Kidney epithelial cell (primary cell): ENCODE results near the gene CTXN3. TPM values are rescaled to one million over a fixed set of nuclear protein-coding genes. Genes with fewer than 3 reads are reported as not detected.

Experiments used
- DNase-seq: peaks from one replicate; pipeline ENCODE4 v3.0.0-alpha.2; 2010; ENCODE audit warnings: low read depth
- H3K27me3 ChIP-seq: 2 replicates; pipeline ENCODE4 v1.6.0; 2011; ENCODE audit warnings: low read length; ENCODE audit not compliant: control insufficient read depth, insufficient read depth
- H3K36me3 ChIP-seq: 2 replicates; pipeline ENCODE4 v1.5.1; 2011; ENCODE audit warnings: low read length; ENCODE audit not compliant: control insufficient read depth, insufficient read depth
- H3K4me3 ChIP-seq: 2 replicates; pipeline ENCODE4 v1.5.1; 2011; ENCODE audit warnings: low read depth, mild to moderate bottlenecking, control low read depth, low read length
- total RNA-seq: library from RNA; depleted of rRNA; stranded (reverse); fragments of >200 nt; gene quantifications from 2 replicates; pipeline ENCODE4 v1.2.3, GENCODE V29; 2015
- TF ChIP-seq, protein P1 (sequence below): IDR thresholded peaks from 2 replicates; pipeline ENCODE4 v1.5.1; 2011; ENCODE audit warnings: mild to moderate bottlenecking, moderate library complexity, low read length, control low read depth, inconsistent platforms; ENCODE audit not compliant: insufficient read depth, poor library complexity, severe bottlenecking

The CTXN3 gene
- total RNA-seq = not detected in 2 replicates

GRCh38 chr5:127649018-127649439, at the start of gene CTXN3:
CTXN3 (plus strand) TSS chr5:127649082; CDS start chr5:127657522, 8,440 bp downstream.
- TF ChIP-seq, protein P1, sequence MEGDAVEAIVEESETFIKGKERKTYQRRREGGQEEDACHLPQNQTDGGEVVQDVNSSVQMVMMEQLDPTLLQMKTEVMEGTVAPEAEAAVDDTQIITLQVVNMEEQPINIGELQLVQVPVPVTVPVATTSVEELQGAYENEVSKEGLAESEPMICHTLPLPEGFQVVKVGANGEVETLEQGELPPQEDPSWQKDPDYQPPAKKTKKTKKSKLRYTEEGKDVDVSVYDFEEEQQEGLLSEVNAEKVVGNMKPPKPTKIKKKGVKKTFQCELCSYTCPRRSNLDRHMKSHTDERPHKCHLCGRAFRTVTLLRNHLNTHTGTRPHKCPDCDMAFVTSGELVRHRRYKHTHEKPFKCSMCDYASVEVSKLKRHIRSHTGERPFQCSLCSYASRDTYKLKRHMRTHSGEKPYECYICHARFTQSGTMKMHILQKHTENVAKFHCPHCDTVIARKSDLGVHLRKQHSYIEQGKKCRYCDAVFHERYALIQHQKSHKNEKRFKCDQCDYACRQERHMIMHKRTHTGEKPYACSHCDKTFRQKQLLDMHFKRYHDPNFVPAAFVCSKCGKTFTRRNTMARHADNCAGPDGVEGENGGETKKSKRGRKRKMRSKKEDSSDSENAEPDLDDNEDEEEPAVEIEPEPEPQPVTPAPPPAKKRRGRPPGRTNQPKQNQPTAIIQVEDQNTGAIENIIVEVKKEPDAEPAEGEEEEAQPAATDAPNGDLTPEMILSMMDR = no peak
- DNase-seq = no peak
- H3K36me3 ChIP-seq = no peaks in the 10 kb centered on the region
- no peaks in the 10 kb centered on the region for H3K27me3 ChIP-seq
- no peak within 1 kb of the TSS for H3K4me3 ChIP-seq

GRCh38 chr5:127599320-127599719, 49.6 kb upstream of the CTXN3 start:
- Histone ChIP-seq H3K27me3 (no peaks in the 10 kb centered on the region), H3K36me3 (no peaks in the 10 kb centered on the region), H3K4me3 (no peak overlapping the region)
- DNase-seq = no peak
- TF ChIP-seq, protein P1 = no peak

GRCh38 chr5:127599847-127600246, 49.0 kb upstream of the CTXN3 start:
- no peak for DNase-seq
- TF ChIP-seq, protein P1 = no peak
- H3K36me3 ChIP-seq = no peaks in the 10 kb centered on the region

GRCh38 chr5:127601111-127601510, 47.8 kb upstream of the CTXN3 start:
- no peak for DNase-seq
- Histone ChIP-seq H3K4me3 (no peak overlapping the region), H3K36me3 (no peaks in the 10 kb centered on the region), H3K27me3 (no peaks in the 10 kb centered on the region)
- TF ChIP-seq, protein P1 = no peak

More at GRCh38 chr5:127599847-127600246, 49.0 kb upstream of the CTXN3 start:
- no peaks in the 10 kb centered on the region for H3K27me3 ChIP-seq
- no peak overlapping the region for H3K4me3 ChIP-seq

- TF ChIP-seq, protein P1 = no peak
- no peak for DNase-seq
- H3K4me3 ChIP-seq = no peak overlapping the region
- H3K36me3 ChIP-seq = no peaks in the 10 kb centered on the region
- H3K27me3 ChIP-seq = no peaks in the 10 kb centered on the region
These were observed 47.3 kb upstream of the CTXN3 start for GRCh38 chr5:127601601-127602000.

DNA sequence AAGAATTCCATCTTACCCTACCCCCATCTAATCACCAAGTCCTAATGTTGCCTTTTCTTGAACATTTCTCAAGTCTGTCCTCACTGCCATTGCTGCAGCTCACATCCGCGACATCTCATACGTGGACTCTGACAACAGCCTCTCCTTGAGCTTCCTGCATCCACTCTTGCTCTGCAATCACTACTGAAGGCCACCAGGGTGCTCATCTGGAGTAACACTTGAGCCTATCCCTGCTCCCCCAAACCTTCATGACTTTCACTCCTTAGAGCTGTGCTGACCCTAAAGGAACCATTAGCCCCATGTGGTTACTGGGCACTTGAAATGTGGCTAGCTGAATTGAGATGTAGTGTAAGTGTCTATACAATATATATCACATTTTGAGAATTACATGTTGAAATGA, 46.4 kb upstream of the CTXN3 start:
- Histone ChIP-seq H3K4me3 (no peak overlapping the region), H3K36me3 (no peaks in the 10 kb centered on the region), H3K27me3 (no peaks in the 10 kb centered on the region)
- TF ChIP-seq, protein P1 = no peak
- DNase-seq = no peak
